SIG-M5 treated with dmso at 0.1 percent for 504 hours (cell line): ENCODE measurements around the gene HRG.

Experiments
- DNase-seq: peaks from one replicate; lab custom pipeline; 2025; ENCODE audit not compliant: unreplicated experiment; lab: John Stamatoyannopoulos, UW

Gene HRG

GRCh38 chr3:186724911-186725310 lies 59.1 kb downstream of the HRG start:
- no peak for DNase-seq
